OCI-LY1 (cell line): ENCODE data around the gene JOSD1.
A peak's percentile ranks its signal among the peaks of the same experiment; 100 is the strongest.

Experiments used
- H2AFZ ChIP-seq: fragments of 200-600 bp; sonication (generic), shearing (Covaris generic); 2 replicates; pipeline ENCODE4 v1.6.0; 2014; ENCODE audit warnings: antibody characterized with exemption, mild to moderate bottlenecking, low read length
- H3F3A ChIP-seq: fragments of 200-600 bp; sonication (generic), shearing (Covaris generic); 2 replicates; pipeline ENCODE4 v1.6.0; 2014; ENCODE audit warnings: mild to moderate bottlenecking, antibody characterized with exemption, low read length, moderate library complexity; ENCODE audit not compliant: insufficient read depth
- H3K27ac ChIP-seq: fragments of 200-600 bp; sonication (generic); 2 replicates; pipeline ENCODE4 v1.5.1; 2014; ENCODE audit warnings: low read length, mixed run types, mild to moderate bottlenecking, low read depth; ENCODE audit not compliant: poor library complexity, severe bottlenecking
- H3K27me3 ChIP-seq: fragments of 200-600 bp; sonication (generic); 2 replicates; pipeline ENCODE4 v1.6.0; 2014; ENCODE audit warnings: antibody characterized with exemption, mild to moderate bottlenecking, low read length, moderate library complexity; ENCODE audit not compliant: insufficient read depth
- H3K36me3 ChIP-seq: fragments of 200-600 bp; sonication (generic); 2 replicates; pipeline ENCODE4 v1.6.1; 2014; ENCODE audit warnings: mild to moderate bottlenecking, antibody characterized with exemption, low read length, moderate library complexity, mixed read lengths; ENCODE audit not compliant: insufficient read depth
- H3K4me1 ChIP-seq: fragments of 200-600 bp; sonication (generic); 2 replicates; pipeline ENCODE4 v1.5.1; 2014; ENCODE audit warnings: mild to moderate bottlenecking, low read length, moderate library complexity; ENCODE audit not compliant: insufficient read depth, severe bottlenecking
- H3K4me2 ChIP-seq: fragments of 200-600 bp; sonication (generic), shearing (Covaris generic); 2 replicates; pipeline ENCODE4 v1.6.1; 2014; ENCODE audit warnings: low read length
- H3K4me3 ChIP-seq: fragments of 200-600 bp; sonication (generic); 2 replicates; pipeline ENCODE4 v1.5.1; 2014; ENCODE audit warnings: low read length, low read depth, mild to moderate bottlenecking, mixed read lengths; ENCODE audit not compliant: poor library complexity, severe bottlenecking
- H3K79me2 ChIP-seq: fragments of 200-600 bp; shearing (Covaris generic); 2 replicates; pipeline ENCODE4 v1.6.1; 2016; ENCODE audit warnings: mixed run types, low read length, mixed read lengths; ENCODE audit not compliant: insufficient read depth
- H3K9ac ChIP-seq: fragments of 200-600 bp; sonication (generic), shearing (Covaris generic); 2 replicates; pipeline ENCODE4 v1.6.1; 2014; ENCODE audit warnings: mild to moderate bottlenecking, low read length, mixed read lengths
- H3K9me2 ChIP-seq: fragments of 200-600 bp; sonication (generic), shearing (Covaris generic); 2 replicates; pipeline ENCODE4 v1.6.1; 2014; ENCODE audit warnings: low read depth, mild to moderate bottlenecking, low read length, mixed read lengths
- H3K9me3 ChIP-seq: fragments of 200-600 bp; shearing (Covaris generic); 2 replicates; pipeline ENCODE4 v1.6.1; 2014; ENCODE audit warnings: low read length, mixed read lengths
- H4K20me1 ChIP-seq: fragments of 200-600 bp; sonication (generic), shearing (Covaris generic); 2 replicates; pipeline ENCODE4 v1.6.0; 2016; ENCODE audit warnings: mild to moderate bottlenecking, low read length; ENCODE audit not compliant: insufficient read depth
- EZH2 ChIP-seq: fragments of 200-600 bp; sonication (generic), shearing (Covaris generic); IDR thresholded peaks from 2 replicates; pipeline ENCODE4 v1.8.0; 2017; ENCODE audit warnings: borderline replicate concordance, mixed run types, mild to moderate bottlenecking, antibody characterized with exemption, low read length, moderate library complexity, mixed read lengths
- TF ChIP-seq, protein P1 (sequence below): fragments of 200-600 bp; sonication (generic), shearing (Covaris generic); IDR thresholded peaks from 2 replicates; pipeline ENCODE4 v1.5.1; 2017; ENCODE audit warnings: mild to moderate bottlenecking, antibody characterized with exemption, low read length, moderate library complexity, mixed read lengths

Gene JOSD1

DNA sequence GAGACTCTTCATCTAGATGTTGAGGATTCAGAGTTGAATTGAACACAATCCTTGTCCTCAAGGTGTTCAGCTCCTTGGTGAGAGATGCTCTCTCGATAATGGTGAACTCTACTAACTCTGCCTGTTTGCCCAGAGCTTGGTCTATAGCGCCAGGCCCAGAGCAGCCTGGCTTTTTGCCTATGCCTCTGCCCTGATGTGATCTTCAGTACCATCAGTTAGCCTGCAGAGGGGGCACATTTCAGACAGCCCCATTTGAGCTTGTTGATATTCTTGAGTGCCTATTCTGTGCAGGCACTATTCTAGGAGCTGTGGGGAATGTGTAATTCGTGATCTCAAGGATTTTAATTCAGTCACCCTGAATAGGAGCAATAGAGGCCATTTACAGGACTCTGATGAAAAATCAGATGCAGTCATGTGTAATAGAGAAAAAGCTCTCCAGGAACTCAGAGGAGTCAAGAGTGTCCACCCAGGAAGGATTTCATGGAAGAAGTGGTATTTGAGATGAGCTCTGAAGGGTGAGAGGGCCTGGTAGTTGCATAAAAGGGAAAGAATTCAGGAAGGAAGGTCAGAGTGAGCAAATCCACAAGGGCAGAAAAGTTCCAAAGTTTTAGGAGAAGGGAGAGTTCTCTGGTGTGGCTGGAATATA lies 24.3 kb upstream of the JOSD1 start:
- Histone ChIP-seq H3K79me2 (no peaks in the 10 kb centered on the region), H3K4me3 (no peak overlapping the region), H2AFZ (no peak overlapping the region), H4K20me1 (no peaks in the 10 kb centered on the region), H3K27ac (no peak overlapping the region), H3K36me3 (peaks cover 82% of the 10 kb centered on the region), H3K9me2 (no peaks in the 10 kb centered on the region), H3K9me3 (no peaks in the 10 kb centered on the region), H3F3A (no peaks in the 10 kb centered on the region), H3K4me2 (no peak overlapping the region), H3K4me1 (no peaks in the 10 kb centered on the region), H3K9ac (no peak overlapping the region), H3K27me3 (no peaks in the 10 kb centered on the region)
- TF ChIP-seq, protein P1, sequence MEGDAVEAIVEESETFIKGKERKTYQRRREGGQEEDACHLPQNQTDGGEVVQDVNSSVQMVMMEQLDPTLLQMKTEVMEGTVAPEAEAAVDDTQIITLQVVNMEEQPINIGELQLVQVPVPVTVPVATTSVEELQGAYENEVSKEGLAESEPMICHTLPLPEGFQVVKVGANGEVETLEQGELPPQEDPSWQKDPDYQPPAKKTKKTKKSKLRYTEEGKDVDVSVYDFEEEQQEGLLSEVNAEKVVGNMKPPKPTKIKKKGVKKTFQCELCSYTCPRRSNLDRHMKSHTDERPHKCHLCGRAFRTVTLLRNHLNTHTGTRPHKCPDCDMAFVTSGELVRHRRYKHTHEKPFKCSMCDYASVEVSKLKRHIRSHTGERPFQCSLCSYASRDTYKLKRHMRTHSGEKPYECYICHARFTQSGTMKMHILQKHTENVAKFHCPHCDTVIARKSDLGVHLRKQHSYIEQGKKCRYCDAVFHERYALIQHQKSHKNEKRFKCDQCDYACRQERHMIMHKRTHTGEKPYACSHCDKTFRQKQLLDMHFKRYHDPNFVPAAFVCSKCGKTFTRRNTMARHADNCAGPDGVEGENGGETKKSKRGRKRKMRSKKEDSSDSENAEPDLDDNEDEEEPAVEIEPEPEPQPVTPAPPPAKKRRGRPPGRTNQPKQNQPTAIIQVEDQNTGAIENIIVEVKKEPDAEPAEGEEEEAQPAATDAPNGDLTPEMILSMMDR: peak; percentile 66
- no peak for TF ChIP-seq EZH2

DNA sequence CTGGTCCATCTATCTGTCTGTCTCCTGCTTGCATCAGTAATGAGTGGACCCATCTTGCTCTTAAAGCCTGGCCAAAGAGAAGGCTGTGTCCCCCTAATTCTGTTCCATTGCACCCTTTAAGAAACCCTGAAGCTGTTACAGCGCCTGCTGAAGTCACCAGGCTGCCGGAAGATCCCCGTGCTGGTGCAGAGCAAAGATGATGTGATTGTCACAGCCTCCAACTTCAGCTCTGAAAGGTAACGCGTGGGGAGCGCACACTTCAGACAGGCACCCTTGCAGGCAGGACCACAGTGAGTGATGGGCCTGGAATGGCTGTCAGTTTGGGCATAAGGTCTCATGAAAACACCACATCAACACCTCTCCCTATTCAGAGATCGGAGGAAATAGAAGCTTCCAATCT lies 23.4 kb upstream of the JOSD1 start:
- H3K9me3 ChIP-seq: no peaks in the 10 kb centered on the region
- TF ChIP-seq EZH2: no peak
- TF ChIP-seq, protein P1: no peak
- H3K36me3 ChIP-seq: peaks cover 79% of the 10 kb centered on the region
- no peaks in the 10 kb centered on the region for H4K20me1 ChIP-seq
- H3F3A ChIP-seq: no peaks in the 10 kb centered on the region
- no peak overlapping the region for H3K4me2 ChIP-seq
- no peaks in the 10 kb centered on the region for H3K79me2 ChIP-seq
- no peaks in the 10 kb centered on the region for H3K9me2 ChIP-seq
- no peak overlapping the region for H2AFZ ChIP-seq
- H3K9ac ChIP-seq: no peak overlapping the region
- no peaks in the 10 kb centered on the region for H3K27me3 ChIP-seq
- H3K4me1 ChIP-seq: no peaks in the 10 kb centered on the region
- H3K27ac ChIP-seq: no peak overlapping the region
- no peak overlapping the region for H3K4me3 ChIP-seq

DNA sequence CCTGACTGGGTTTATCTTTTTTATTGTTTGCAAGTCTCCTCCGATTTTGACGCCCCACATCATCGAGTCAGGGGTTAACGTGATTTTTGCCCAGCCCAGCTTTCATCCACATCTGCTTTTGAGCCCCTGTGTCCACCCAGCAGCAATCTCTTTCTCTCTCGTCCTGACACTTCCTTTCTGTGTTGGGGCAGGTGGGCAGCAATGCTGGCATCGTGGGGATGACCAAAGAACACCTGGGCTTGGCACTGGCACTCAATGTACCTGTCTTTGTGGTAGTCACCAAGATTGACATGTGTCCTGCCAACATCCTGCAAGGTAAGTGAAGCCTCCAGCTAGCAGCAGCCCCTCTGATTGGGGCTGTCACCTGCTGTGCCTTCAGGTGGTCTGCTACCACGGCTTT lies 20.8 kb upstream of the JOSD1 start:
- no peak overlapping the region for H3K4me2 ChIP-seq
- no peak overlapping the region for H3K9ac ChIP-seq
- no peak overlapping the region for H3K27ac ChIP-seq
- no peak overlapping the region for H2AFZ ChIP-seq
- H3K36me3 ChIP-seq: peaks cover 74% of the 10 kb centered on the region
- H4K20me1 ChIP-seq: no peaks in the 10 kb centered on the region
- no peaks in the 10 kb centered on the region for H3K79me2 ChIP-seq
- H3K27me3 ChIP-seq: no peaks in the 10 kb centered on the region
- TF ChIP-seq EZH2: no peak
- TF ChIP-seq, protein P1: no peak
- H3K9me2 ChIP-seq: no peaks in the 10 kb centered on the region
- no peak overlapping the region for H3K4me3 ChIP-seq
- H3K4me1 ChIP-seq: no peaks in the 10 kb centered on the region
- H3F3A ChIP-seq: no peaks in the 10 kb centered on the region
- H3K9me3 ChIP-seq: no peaks in the 10 kb centered on the region
